ENCODE data around the gene SLC22A1. TPM values are rescaled to one million over a fixed set of nuclear protein-coding genes. Genes with fewer than 3 reads are reported as not detected.
"Not testable (repeated sequence)": the region's sequence is repeated elsewhere in the genome, so short reads cannot be mapped to it uniquely, and the experiment has no call there.

SLC22A1 gene
- total and polyA plus RNA-seq, 12 donors = 0.26 to 7.1 (median 1.7) TPM; not detected in 2

- Histone ChIP-seq H3K9me3 (replicated peaks in 1 of 3) (no peaks in the 10 kb centered on the region), H3K27ac (no peak overlapping the region), H3K4me3 (no peak overlapping the region), H3K36me3 (replicated peaks in 1 of 2) (no peaks in the 10 kb centered on the region), H3K4me1 (replicated peaks in 1 of 2) (no peaks in the 10 kb centered on the region), H3K27me3 (no peaks in the 10 kb centered on the region)
- intact Hi-C loops (cut with DNase I) = no loop called here
- TF ChIP-seq POLR2A (IDR thresholded peaks at IDR 0.05) (no peak), CTCF (IDR thresholded peaks at IDR 0.05) (no peak)
- no peak for DNase-seq
These were observed 11.0 kb upstream of the SLC22A1 start for GRCh38 chr6:160110586-160111123.

- TF ChIP-seq CTCF (IDR thresholded peaks at IDR 0.05) = no peak
- no peak for TF ChIP-seq POLR2A (IDR thresholded peaks at IDR 0.05)
- 87 to 88% (median 88%) methylated on average over 4 of the region's 4 CpGs for WGBS, 4 donors
- no peak for DNase-seq
- H3K27ac ChIP-seq = no peak overlapping the region
- H3K36me3 ChIP-seq (replicated peaks in 1 of 2) = no peaks in the 10 kb centered on the region
- no peak overlapping the region for H3K4me3 ChIP-seq
- H3K9me3 ChIP-seq (replicated peaks in 1 of 3) = no peaks in the 10 kb centered on the region
- no peaks in the 10 kb centered on the region for H3K27me3 ChIP-seq
- H3K4me1 ChIP-seq (replicated peaks in 1 of 2) = no peaks in the 10 kb centered on the region
- intact Hi-C loops (cut with DNase I) = no loop called here
These were observed 9.8 kb upstream of the SLC22A1 start for GRCh38 chr6:160111806-160112205.

GRCh38 chr6:160112628-160113299, 8.9 kb upstream of the SLC22A1 start:
- WGBS, 4 donors = 82 to 96% (median 93%) methylated on average over 3 to 6 of the region's 6 CpGs
- no peak for DNase-seq

GRCh38 chr6:160114536-160114935, 7.1 kb upstream of the SLC22A1 start:
- H3K4me1 ChIP-seq (replicated peaks in 1 of 2); H3K9me3 ChIP-seq (replicated peaks in 1 of 3); H3K36me3 ChIP-seq (replicated peaks in 1 of 2); intact Hi-C loops (cut with DNase I); DNase-seq; H3K27ac ChIP-seq; H3K4me3 ChIP-seq; H3K27me3 ChIP-seq: not testable (repeated sequence)
- 93 to 98% (median 97%) methylated on average over 8 to 26 of the region's 29 CpGs; no CpG with 5 or more reads in 1 of the 4 donors for WGBS, 4 donors

More at GRCh38 chr6:160112628-160113299, 8.9 kb upstream of the SLC22A1 start:
- Histone ChIP-seq H3K4me3 (no peak overlapping the region), H3K4me1 (replicated peaks in 1 of 2) (no peaks in the 10 kb centered on the region), H3K27me3 (no peaks in the 10 kb centered on the region), H3K9me3 (replicated peaks in 1 of 3) (no peaks in the 10 kb centered on the region), H3K27ac (no peak overlapping the region), H3K36me3 (replicated peaks in 1 of 2) (no peaks in the 10 kb centered on the region)
- intact Hi-C loops (cut with DNase I) = no loop called here
- no peak for TF ChIP-seq POLR2A (IDR thresholded peaks at IDR 0.05)

GRCh38 chr6:160115421-160115820, 6.2 kb upstream of the SLC22A1 start:
- no peak overlapping the region for H3K27ac ChIP-seq
- WGBS, 4 donors = 95 to 100% (median 97%) methylated on average over 1 to 3 of the region's 3 CpGs; no CpG with 5 or more reads in 1 of the 4 donors
- H3K36me3 ChIP-seq (replicated peaks in 1 of 2) = no peaks in the 10 kb centered on the region
- no peaks in the 10 kb centered on the region for H3K27me3 ChIP-seq
- H3K4me3 ChIP-seq = no peak overlapping the region
- TF ChIP-seq CTCF (IDR thresholded peaks at IDR 0.05) (no peak), POLR2A (IDR thresholded peaks at IDR 0.05) (no peak)
- intact Hi-C loops (cut with DNase I) = no loop called here
- H3K9me3 ChIP-seq (replicated peaks in 1 of 3) = no peaks in the 10 kb centered on the region
- H3K4me1 ChIP-seq (replicated peaks in 1 of 2) = no peaks in the 10 kb centered on the region
- DNase-seq = no peak

Data from adrenal gland (tissue), 12 donors.